Smooth muscle cell of the coronary artery (primary cell): ENCODE measurements around the gene HCST. TPM values are rescaled to one million over a fixed set of nuclear protein-coding genes. Genes with fewer than 3 reads are reported as not detected.

ENCODE experiments used
- total RNA-seq: library from RNA; depleted of rRNA; stranded (reverse); fragments of >200 nt; gene quantifications from 2 replicates; pipeline ENCODE4 v1.2.3, GENCODE V29; 2014; ENCODE audit warnings: low replicate concordance

HCST gene
- 0.60 and 4.6 TPM in 2 replicates for total RNA-seq

GRCh38 chr19:35901854-35902661, at the start of gene HCST:
Gene HCST, plus strand, starts transcription at chr19:35902529. Its CDS starts 65 bp downstream, at chr19:35902594.

GRCh38 chr19:35856546-35857149, 45.7 kb upstream of the HCST start, which contains the start of gene KIRREL2:
Gene KIRREL2, plus strand, starts transcription at chr19:35856911. Its CDS starts 209 bp downstream, at chr19:35857120.

DNA sequence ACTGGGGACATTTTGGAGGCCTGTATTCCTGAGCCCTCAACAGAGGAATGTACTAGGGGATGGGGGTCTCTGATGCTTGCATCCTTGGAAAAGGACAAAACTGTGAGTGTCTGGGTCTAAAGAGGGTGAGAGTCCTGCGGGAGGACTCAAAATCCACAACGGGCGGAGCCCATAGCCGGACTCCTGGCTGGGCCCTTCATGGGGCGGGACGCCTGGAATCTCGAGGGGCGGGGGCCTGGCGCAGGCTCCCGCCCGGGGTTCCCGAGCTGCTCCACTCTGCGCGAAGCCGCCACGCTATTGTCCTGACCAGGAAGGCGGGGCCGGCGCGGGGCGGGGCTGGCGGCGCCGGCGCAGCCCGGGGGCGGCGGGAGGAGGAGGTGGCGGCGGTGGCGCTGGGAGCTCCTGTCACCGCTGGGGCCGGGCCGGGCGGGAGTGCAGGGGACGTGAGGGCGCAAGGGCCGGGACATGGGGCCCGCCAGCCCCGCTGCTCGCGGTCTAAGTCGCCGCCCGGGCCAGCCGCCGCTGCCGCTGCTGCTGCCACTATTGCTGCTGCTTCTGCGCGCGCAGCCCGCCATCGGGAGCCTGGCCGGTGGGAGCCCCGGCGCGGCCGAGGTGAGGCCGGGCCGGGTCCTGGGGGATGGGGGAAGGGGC, 34.0 kb upstream of the HCST start, which contains the start of gene APLP1:
Gene APLP1 (plus strand): TSS at position 403 of the 651 bp plus-strand sequence. CDS start 63 bp downstream, at position 466.

GRCh38 chr19:35908010-35908441, 5.7 kb downstream of the HCST start, which contains the start of gene TYROBP:
Gene TYROBP, minus strand, starts transcription at chr19:35908295. Its CDS starts 67 bp downstream, at chr19:35908228.

DNA sequence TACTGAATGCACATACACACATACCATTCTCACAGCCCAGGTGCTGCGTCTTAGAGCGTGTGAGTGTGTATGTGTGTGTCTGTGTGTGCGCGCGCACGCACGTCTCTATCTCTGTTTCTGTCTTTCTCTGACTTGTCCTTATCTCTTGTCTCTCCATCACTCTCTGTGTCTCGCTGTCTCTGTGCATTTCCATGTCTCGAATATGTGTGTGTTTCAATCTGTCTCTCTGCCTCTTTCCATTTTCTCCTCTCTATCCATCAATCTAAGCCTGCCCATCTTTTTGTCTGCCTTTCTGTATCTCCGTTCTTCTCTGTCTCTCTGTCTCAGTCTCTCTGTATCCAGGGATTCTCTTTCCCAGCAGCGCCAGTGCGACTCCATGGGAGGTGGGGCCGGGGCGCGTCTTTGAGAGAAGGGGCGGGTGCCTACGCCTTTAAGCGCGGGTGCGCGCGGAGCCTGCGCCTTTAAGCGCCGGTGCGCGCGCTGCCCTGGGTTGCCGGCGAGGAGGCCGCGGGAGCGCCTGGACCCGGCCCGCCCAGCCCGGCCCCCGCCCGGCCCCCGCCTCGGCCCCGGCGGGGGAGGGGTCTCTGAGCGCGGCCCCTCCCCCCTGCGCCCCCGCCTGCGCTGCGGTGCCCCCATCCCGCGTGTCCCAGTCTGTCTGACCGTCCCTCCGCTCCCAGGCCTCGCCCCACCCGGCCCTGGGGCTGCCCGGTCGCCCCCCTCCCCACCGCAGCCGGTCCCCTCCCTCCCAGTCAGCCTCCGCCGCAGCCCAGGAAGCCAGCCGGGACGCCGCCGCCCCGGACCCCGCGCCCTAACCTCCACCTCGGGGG, 33.8 kb downstream of the HCST start, which contains the start of gene LRFN3:
Gene LRFN3 (plus strand): TSS at position 464 of the 827 bp plus-strand sequence. CDS start 3,052 bp downstream, outside the sequence.

Other genes with a start within 250 kb of the HCST start
- gene UPK1A, start 236.0 kb upstream of the HCST start, total RNA-seq, result 0.08 TPM in 1 of 2 replicates, not detected in the other
- not detected in 2 replicates for gene ZBTB32, start 198.0 kb upstream of the HCST start, total RNA-seq
- 3.3 and 4.0 TPM in 2 replicates for gene KMT2B, start 184.5 kb upstream of the HCST start, total RNA-seq
- gene IGFLR1, start 160.1 kb upstream of the HCST start, total RNA-seq, result 0.60 and 2.1 TPM in 2 replicates
- 4.9 and 6.1 TPM in 2 replicates for gene U2AF1L4, start 157.1 kb upstream of the HCST start, total RNA-seq
- gene PSENEN, start 156.9 kb upstream of the HCST start, total RNA-seq, result 2.9 and 17.7 TPM in 2 replicates
- 4.4 and 13.0 TPM in 2 replicates for gene LIN37, start 154.0 kb upstream of the HCST start, total RNA-seq
- 12.2 and 44.7 TPM in 2 replicates for gene HSPB6, start 145.5 kb upstream of the HCST start, total RNA-seq
- gene PROSER3, start 144.4 kb upstream of the HCST start, total RNA-seq, result 0.47 and 3.0 TPM in 2 replicates
- gene ARHGAP33, start 127.0 kb upstream of the HCST start, total RNA-seq, result 1.7 and 2.2 TPM in 2 replicates
- not detected in 2 replicates for gene PRODH2, start 89.7 kb upstream of the HCST start, total RNA-seq
- not detected in 2 replicates for gene NPHS1, start 50.0 kb upstream of the HCST start, total RNA-seq
- not detected in 2 replicates for gene KIRREL2, start 45.6 kb upstream of the HCST start, total RNA-seq
- 2.1 and 18.6 TPM in 2 replicates for gene APLP1, start 34.0 kb upstream of the HCST start, total RNA-seq
- 2.2 and 7.1 TPM in 2 replicates for gene NFKBID, start 2.0 kb upstream of the HCST start, total RNA-seq
- not detected in 2 replicates for gene TYROBP, start 5.8 kb downstream of the HCST start, total RNA-seq
- 1.1 and 1.5 TPM in 2 replicates for gene LRFN3, start 33.8 kb downstream of the HCST start, total RNA-seq
- 6.8 and 13.5 TPM in 2 replicates for gene SDHAF1, start 92.7 kb downstream of the HCST start, total RNA-seq
- gene SYNE4, start 106.3 kb downstream of the HCST start, total RNA-seq, result 0.08 TPM in 1 of 2 replicates, not detected in the other
- 5.4 and 15.6 TPM in 2 replicates for gene ALKBH6, start 111.7 kb downstream of the HCST start, total RNA-seq
- gene CLIP3, start 130.3 kb downstream of the HCST start, total RNA-seq, result 3.7 and 12.8 TPM in 2 replicates
- 1.1 and 2.8 TPM in 2 replicates for gene THAP8, start 151.8 kb downstream of the HCST start, total RNA-seq
- 0.12 and 1.1 TPM in 2 replicates for gene WDR62, start 152.4 kb downstream of the HCST start, total RNA-seq
- gene OVOL3, start 208.6 kb downstream of the HCST start, total RNA-seq, result not detected in 2 replicates
- gene POLR2I, start 212.3 kb downstream of the HCST start, total RNA-seq, result 131 and 194 TPM in 2 replicates
- 315 and 328 TPM in 2 replicates for gene TBCB, start 212.9 kb downstream of the HCST start, total RNA-seq
- gene CAPNS1, start 237.5 kb downstream of the HCST start, total RNA-seq, result 535 and 598 TPM in 2 replicates
- 50.9 and 81.3 TPM in 2 replicates for gene COX7A1, start 249.9 kb downstream of the HCST start, total RNA-seq